ENCODE data around the gene CCDC102A. TPM values are rescaled to one million over a fixed set of nuclear protein-coding genes. Genes with fewer than 3 reads are reported as not detected.
A peak's percentile ranks its signal among the peaks of the same experiment; 100 is the strongest.

CCDC102A gene
- total and polyA plus RNA-seq, 2 of the 13 experiments (the other 11 are each of a cell fraction or from before 2014, with no cell fraction given): 2.1 to 2.8 TPM

GRCh38 chr16:57536306-57537193 is at the start of gene CCDC102A (continued):
- TF ChIP-seq ZNF784 (CRISPR knock-in tag; IDR thresholded peaks at IDR 0.05; ENCODE audit: borderline replicate concordance) (peak; percentile 86), ZNF318 (CRISPR knock-in tag; IDR thresholded peaks at IDR 0.05) (0 out of 2 replicates have a peak, but pooled peaks have one; percentile 38), ZFAT (CRISPR knock-in tag; conservative IDR thresholded peaks at IDR 0.05) (no peak), ARID4A (CRISPR knock-in tag; IDR thresholded peaks at IDR 0.05; ENCODE audit: borderline replicate concordance) (no peak; the same call in 1 of the 2 replicates), ZNF652 (CRISPR knock-in tag; IDR thresholded peaks at IDR 0.05; ENCODE audit: borderline replicate concordance, low read depth) (peak; percentile 85), KLF16 (CRISPR knock-in tag; IDR thresholded peaks at IDR 0.05) (no peak), TFDP1 (CRISPR knock-in tag; IDR thresholded peaks at IDR 0.05; ENCODE audit: borderline replicate concordance) (no peak), MAZ (IDR thresholded peaks at IDR 0.05; ENCODE audit: borderline replicate concordance, low read depth, low read length) (no peak), MAZ (CRISPR knock-in tag; IDR thresholded peaks at IDR 0.05; ENCODE audit: low read depth) (0 out of 2 replicates have a peak, but pooled peaks have one; percentile 56), ZNF333 (CRISPR knock-in tag; IDR thresholded peaks at IDR 0.05; ENCODE audit: borderline replicate concordance) (0 out of 2 replicates have a peak, but pooled peaks have one; percentile 21), KLF9 (CRISPR knock-in tag; IDR thresholded peaks at IDR 0.05; ENCODE audit: low read depth) (no peak), ZNF33B (CRISPR knock-in tag; IDR thresholded peaks at IDR 0.05) (no peak; the same call in 1 of the 2 replicates), FOXK1 (CRISPR knock-in tag; IDR thresholded peaks at IDR 0.05; ENCODE audit: borderline replicate concordance, low read depth) (no peak)

Data from HepG2 (cell line).